Measurements from ENCODE around the gene TSC22D2. TPM values are rescaled to one million over a fixed set of nuclear protein-coding genes. Genes with fewer than 3 reads are reported as not detected.

The TSC22D2 gene
- total and polyA plus RNA-seq, 2 of the 8 experiments (the other 6 are each of a cell fraction or from before 2014, with no cell fraction given), result 3.4 to 27.6 TPM

DNA sequence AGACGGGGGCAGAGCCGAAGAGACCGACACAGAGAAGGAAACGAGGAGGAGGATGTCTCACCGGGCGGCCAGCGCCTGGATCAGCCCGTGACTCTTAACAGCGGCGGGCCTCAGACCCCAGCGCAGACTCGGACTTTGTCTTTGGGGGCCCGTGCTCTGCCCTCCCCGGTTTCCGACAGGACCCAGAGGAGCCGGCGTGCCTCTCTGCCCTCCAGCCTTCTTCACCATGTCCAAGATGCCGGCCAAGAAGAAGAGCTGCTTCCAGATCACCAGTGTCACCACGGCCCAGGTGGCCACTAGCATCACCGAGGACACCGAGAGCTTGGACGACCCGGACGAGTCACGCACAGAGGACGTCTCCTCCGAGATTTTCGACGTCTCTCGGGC lies 1.0 kb downstream of the TSC22D2 start:
- Histone ChIP-seq H3K9me3 (ENCODE audit: insufficient read depth in 2 of 2, low read depth in 1 of 2, low read length in 1 of 2) (no peaks in the 10 kb centered on the region), H3K79me1 (ENCODE audit: low read depth, low read length) (peaks cover 6% of the 10 kb centered on the region; the same call in 1 of the 2 replicates), H3K27ac (ENCODE audit: low read depth, low read length) (no peak overlapping the region; the same call in 1 of the 2 replicates), H3K27me3 (replicated peaks in 1 of 4; ENCODE audit: control insufficient read depth in 3 of 4, extremely low read depth in 1 of 4, insufficient read depth in 3 of 4, low read length in 3 of 4) (no peaks in the 10 kb centered on the region), H2BK120ac (replicated peaks; ENCODE audit: low read depth, low read length) (no peak overlapping the region), H3K79me2 (ENCODE audit: control insufficient read depth in 1 of 2, insufficient read depth in 2 of 2, low read length in 2 of 2) (peaks cover 22 to 49% of the 10 kb centered on the region in 2 experiments), H3K36me3 (ENCODE audit: control insufficient read depth in 2 of 4, insufficient read depth in 4 of 4, low read length in 3 of 4) (peaks cover 0 to 3% (median 0%) of the 10 kb centered on the region in 4 experiments; a peak in 1 of 8 replicates), H2BK15ac (ENCODE audit: low read length) (no peak overlapping the region), H3K18ac (ENCODE audit: extremely low read depth, low read length) (no peak overlapping the region; the same call in 1 of the 2 replicates), H3K4ac (replicated peaks; ENCODE audit: insufficient read length, low read depth, low read length) (no peak overlapping the region), H3K23ac (ENCODE audit: insufficient read length) (no peak overlapping the region), H2BK5ac (ENCODE audit: low read depth, low read length) (no peak overlapping the region), H3K56ac (replicated peaks; ENCODE audit: insufficient read length, low read depth, low read length) (peak overlapping the region; percentile 10), H4K20me1 (replicated peaks in 1 of 2; ENCODE audit: control insufficient read depth in 1 of 2, insufficient read depth in 2 of 2, low read length in 2 of 2) (peaks cover 25 to 33% of the 10 kb centered on the region in 2 experiments), H2AFZ (ENCODE audit: low read length) (no peak overlapping the region), H2AK5ac (ENCODE audit: low read depth, low read length) (no peak overlapping the region), H4K91ac (replicated peaks; ENCODE audit: insufficient read length, low read length) (peak overlapping the region; percentile 34), H3K9ac (replicated peaks in 1 of 4; ENCODE audit: extremely low read depth in 1 of 4, low read depth in 3 of 4, low read length in 3 of 4) (peak overlapping the region; percentile 69 to 87 (median 80)), H3K14ac (ENCODE audit: insufficient read length) (no peak overlapping the region), H2BK12ac (ENCODE audit: low read depth, low read length) (no peak overlapping the region), H4K5ac (ENCODE audit: insufficient read length, low read depth, low read length) (no peak overlapping the region), H3K23me2 (ENCODE audit: low read depth, low read length) (peaks cover 17% of the 10 kb centered on the region; the same call in 1 of the 2 replicates), H3K4me2 (ENCODE audit: insufficient read depth in 1 of 2, low read depth in 2 of 2, low read length in 2 of 2) (peak overlapping the region; percentile 92 to 100), H3K4me1 (replicated peaks in 1 of 4; ENCODE audit: control insufficient read depth in 3 of 4, insufficient read depth in 4 of 4, low read length in 3 of 4) (peaks cover 0 to 3% (median 2%) of the 10 kb centered on the region in 4 experiments; a peak in 3 of 7 replicates), H2BK20ac (ENCODE audit: low read length) (no peak overlapping the region), H4K8ac (ENCODE audit: extremely low read depth, insufficient read depth, low read length) (no peak overlapping the region; the same call in 1 of the 2 replicates), H3K4me3 (ENCODE audit: extremely low read depth in 1 of 4, insufficient read depth in 2 of 4, low read depth in 3 of 4, low read length in 4 of 4) (peak overlapping the region; percentile 72 to 95 (median 90))
- WGBS, 2 experiments (ENCODE audit: extremely low coverage in 1 of 2, insufficient coverage in 1 of 2, insufficient read length in 1 of 2, insufficient replicate concordance in 2 of 2, low coverage in 1 of 2, low lambda C conversion rate in 2 of 2, missing lambda C conversion rate in 1 of 2), result 1% methylated on average over 27 of the region's 30 CpGs; no CpG with 5 or more reads in 1 of the 2 experiments
- ChIA-PET POLR2A (ENCODE audit: partially characterized antibody) (interaction anchor here (0.5 to 4.1 kb wide), 36 partner anchors 9 to 747 kb away, joined by 3 to 18 read pairs (median 4); partner anchors contain the start of genes EIF2A, PFN2, SELENOT and SERP1), CTCF (ENCODE audit: partially characterized antibody) (interaction anchor here (0.9 to 4.9 kb wide), 28 partner anchors 10 to 443 kb away, joined by 3 to 49 read pairs (median 5); no protein-coding TSS in a partner anchor)
- no peak for FAIRE-seq
- no peak for DNase-seq (ENCODE audit: low read depth in 1 of 2, low spot score in 2 of 2)
- TF ChIP-seq ASH2L (IDR thresholded peaks at IDR 0.05; ENCODE audit: low read length) (no peak), PHF8 (conservative IDR thresholded peaks at IDR 0.05; ENCODE audit: low read depth, low read length) (no peak)

Data from H1 (cell line).